Measurements from ENCODE around the gene NR4A3.

DNA sequence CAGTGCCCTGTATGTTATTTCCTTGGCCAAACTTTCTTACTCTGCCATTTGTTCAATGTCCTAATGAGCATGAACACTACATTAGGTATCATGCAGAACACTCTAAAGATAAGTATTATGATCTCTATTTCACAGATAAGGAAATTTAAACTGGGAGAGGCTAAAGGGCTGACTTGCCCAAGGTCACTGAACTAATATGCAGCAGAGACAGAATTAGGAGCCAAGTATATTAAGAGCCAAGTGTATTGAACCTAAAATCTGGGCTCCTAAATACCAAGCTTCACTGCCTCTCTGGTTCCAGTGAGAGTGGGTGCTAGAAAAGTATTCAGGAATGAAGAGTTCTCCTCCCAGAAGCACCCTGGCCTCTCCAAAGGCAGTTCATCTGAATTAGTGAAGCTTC lies 13.5 kb downstream of the NR4A3 start:
- TF ChIP-seq POLR2A (IDR thresholded peaks at IDR 0.05) (no peak), CTCF (IDR thresholded peaks at IDR 0.05) (no peak)
